Ovary (tissue), 9 donors: ENCODE results near the gene GAPDHS. TPM values are rescaled to one million over a fixed set of nuclear protein-coding genes. Genes with fewer than 3 reads are reported as not detected.

Source experiments
- DNase-seq, 5 donors: peaks; one replicate each; pipeline ENCODE4 v3.0.0-alpha.2; 2019 to 2020
- H3K27ac ChIP-seq, 2 donors: fragments of 200-600 bp; one replicate each; pipeline versions ENCODE4 v1.5.1 to v1.8.0; 2019 to 2022
- H3K27me3 ChIP-seq: fragments of 200-600 bp; one replicate; pipeline ENCODE4 v1.8.0; 2022
- H3K36me3 ChIP-seq: fragments of 200-600 bp; sonication (generic); one replicate; pipeline ENCODE4 v1.5.1; 2019
- H3K4me1 ChIP-seq: one replicate; pipeline ENCODE4 v1.8.1; 2013; ENCODE audit warnings: mild to moderate bottlenecking, moderate library complexity; ENCODE audit not compliant: insufficient read depth
- H3K4me3 ChIP-seq: fragments of 200-600 bp; sonication (generic); one replicate; pipeline ENCODE4 v1.5.1; 2017
- H3K9me3 ChIP-seq, 2 donors: fragments of 200-600 bp in 1 of 2; sonication (generic) in 1 of 2; one replicate each; pipeline versions ENCODE4 v1.5.1 to v1.8.1; 2013 to 2019; ENCODE audit warnings: mild to moderate bottlenecking in 1 of 2, moderate library complexity in 1 of 2
- CTCF ChIP-seq, 3 donors: fragments of 450-650 bp in 2 of 3; fragments of 200-600 bp in 1 of 3; IDR thresholded peaks; one replicate each; pipeline versions ENCODE4 v1.5.1 to v1.8.0; 2016 to 2022; ENCODE audit warnings: antibody characterized with exemption in 3 of 3, mild to moderate bottlenecking in 1 of 3
- EP300 ChIP-seq: sonication (generic); formaldehyde crosslinking; IDR thresholded peaks from one replicate; pipeline ENCODE4 v1.6.1; 2017; ENCODE audit warnings: antibody characterized with exemption
- POLR2A ChIP-seq: fragments of 450-650 bp; IDR thresholded peaks from one replicate; pipeline ENCODE4 v1.6.1; 2017; ENCODE audit warnings: antibody characterized with exemption, mild to moderate bottlenecking, moderate library complexity
- WGBS, 3 donors: extraction: QIAGEN DNeasy Blood & Tissue Kit in 1 of 3; methylation state at CpG; one replicate each; pipeline versions ENCODE4 v1.1.5 to v1.1.7; 2013 to 2017; 5-methylcytosine and 5-hydroxymethylcytosine counted together
- intact Hi-C, 4 donors: fragments of 100-400 bp; cut with DNase I; formaldehyde crosslinking; loops; one replicate each; pipeline versions ENCODE4 v1.11.0 to v1.15.1; 2022 to 2023
- polyA plus RNA-seq, 2 donors: library from polyadenylated mRNA; stranded (reverse); fragments of 200-250 nt in 1 of 2; fragments of 350-450 nt in 1 of 2; fragmentation: Illumina TruSeq in 1 of 2; extraction: RNeasy Lipid Tissue Mini Kit (QIAGEN cat#74804) in 1 of 2; gene quantifications; one replicate each; pipeline ENCODE4 v1.2.3, GENCODE V29; 2013 to 2014
- total RNA-seq, 7 donors: library from RNA; depleted of rRNA in 2 of 7; stranded (reverse); fragments of >200 nt in 2 of 7; fragmentation: NEBNext Ultra II Directional in 3 of 7; extraction: Animal tissue kit (Norgen Biotek cat#: 25700) in 3 of 7; gene quantifications; one replicate each; pipeline versions ENCODE4 v1.1.0 to v1.2.4, GENCODE V29; 2016 to 2023
- donor health status: DM: no; HTN: no; CAD: no; lungs with moderate emphysema.
- donor health status: DM: no; HTN: no; CAD: no.
- donor health status: Bipolar disorder and iron deficiency.
- donor health status: DM: yes; HTN: yes; CAD: no.
- donor health status: DM: no; HTN: no; CAD: no.
- donor health status: DM: yes; HTN: yes; CAD: no.

The GAPDHS gene
- total and polyA plus RNA-seq, 9 donors, result not detected

- WGBS, 3 donors, result 46 to 55% (median 54%) methylated on average over 7 of the region's 7 CpGs
- DNase-seq, result no peak
- peaks cover 1% of the 10 kb centered on the region for H3K4me1 ChIP-seq
- H3K9me3 ChIP-seq, result no peaks in the 10 kb centered on the region
- no peaks in the 10 kb centered on the region for H3K36me3 ChIP-seq
- H3K4me3 ChIP-seq, result no peak overlapping the region
- intact Hi-C loops, result no loop called here
- H3K27me3 ChIP-seq, result no peaks in the 10 kb centered on the region
- TF ChIP-seq CTCF (IDR thresholded peaks at IDR 0.05), result no peak
- TF ChIP-seq POLR2A, result no peak
- no peak for TF ChIP-seq EP300
- no peak overlapping the region for H3K27ac ChIP-seq
Measured at GRCh38 chr19:35519291-35519690, 14.0 kb upstream of the GAPDHS start.

- Histone ChIP-seq H3K36me3 (no peaks in the 10 kb centered on the region), H3K4me1 (no peaks in the 10 kb centered on the region), H3K27ac (no peak overlapping the region), H3K9me3 (no peaks in the 10 kb centered on the region), H3K27me3 (no peaks in the 10 kb centered on the region), H3K4me3 (no peak overlapping the region)
- TF ChIP-seq POLR2A (no peak), CTCF (IDR thresholded peaks at IDR 0.05) (no peak), EP300 (no peak)
- no peak for DNase-seq
- 57 to 62% (median 61%) methylated on average over 16 of the region's 16 CpGs for WGBS, 3 donors
- intact Hi-C loops, result no loop called here
Measured at GRCh38 chr19:35521124-35521743, 12.0 kb upstream of the GAPDHS start.

- intact Hi-C loops, result no loop called here
- H3K27ac ChIP-seq, result no peak overlapping the region
- H3K4me3 ChIP-seq, result no peak overlapping the region
- no peaks in the 10 kb centered on the region for H3K9me3 ChIP-seq
- no peak for DNase-seq
- TF ChIP-seq EP300, result no peak
- no peak for TF ChIP-seq POLR2A
- no peak for TF ChIP-seq CTCF (IDR thresholded peaks at IDR 0.05)
- no peaks in the 10 kb centered on the region for H3K4me1 ChIP-seq
- no peaks in the 10 kb centered on the region for H3K27me3 ChIP-seq
- H3K36me3 ChIP-seq, result no peaks in the 10 kb centered on the region
- WGBS, 3 donors, result 79 to 82% (median 81%) methylated on average over 12 of the region's 12 CpGs
Measured at GRCh38 chr19:35522745-35523327, 10.4 kb upstream of the GAPDHS start.

- no peak for TF ChIP-seq EP300
- TF ChIP-seq POLR2A, result no peak
- TF ChIP-seq CTCF (IDR thresholded peaks at IDR 0.05), result no peak
- intact Hi-C loops, result no loop called here
- no peak overlapping the region for H3K4me3 ChIP-seq
- H3K27me3 ChIP-seq, result no peaks in the 10 kb centered on the region
- no peak overlapping the region for H3K27ac ChIP-seq
- H3K36me3 ChIP-seq, result no peaks in the 10 kb centered on the region
- H3K9me3 ChIP-seq, result no peaks in the 10 kb centered on the region
- no peak for DNase-seq
- WGBS, 3 donors, result 14 to 20% (median 19%) methylated on average over 11 of the region's 11 CpGs
- no peaks in the 10 kb centered on the region for H3K4me1 ChIP-seq
Measured at GRCh38 chr19:35524181-35524837, 8.9 kb upstream of the GAPDHS start.
